OCI-LY7 (cell line): ENCODE results near the gene ESRP2.

ENCODE experiments used
- CTCF ChIP-seq: fragments of 200-600 bp; sonication (generic); conservative IDR thresholded peaks from 2 replicates; pipeline ENCODE4 v1.5.1; 2014; ENCODE audit warnings: mild to moderate bottlenecking, antibody characterized with exemption, low read length, moderate library complexity, mixed read lengths
- EZH2phosphoT487 ChIP-seq: fragments of 200-600 bp; sonication (generic); IDR thresholded peaks from 2 replicates; pipeline ENCODE4 v1.6.1; 2018; ENCODE audit warnings: low read depth, borderline replicate concordance, mild to moderate bottlenecking, mixed run types, antibody characterized with exemption, low read length, moderate library complexity, mixed read lengths

- TF ChIP-seq CTCF (no peak), EZH2phosphoT487 (no peak)
These were observed 2.1 kb downstream of the ESRP2 start for GRCh38 chr16:68233835-68234187.
